KBM-7 (cell line): Measurements from ENCODE around the gene PSAP.
"Not testable (repeated sequence)": the region's sequence is repeated elsewhere in the genome, so short reads cannot be mapped to it uniquely, and the experiment has no call there.

Experiments used
- DNase-seq: peaks from one replicate; pipeline ENCODE4 v3.0.0-alpha.2; 2015
- in situ Hi-C: fragments of 300-500 bp; cut with MboI; formaldehyde crosslinking; loops from 2 replicates; pipeline ENCODE4 v1.14.3; 2020; ENCODE audit warnings: low sequenced_read_pairs, low pct_unique_long_range_greater_than_20kb, mixed read lengths

Gene PSAP

DNA sequence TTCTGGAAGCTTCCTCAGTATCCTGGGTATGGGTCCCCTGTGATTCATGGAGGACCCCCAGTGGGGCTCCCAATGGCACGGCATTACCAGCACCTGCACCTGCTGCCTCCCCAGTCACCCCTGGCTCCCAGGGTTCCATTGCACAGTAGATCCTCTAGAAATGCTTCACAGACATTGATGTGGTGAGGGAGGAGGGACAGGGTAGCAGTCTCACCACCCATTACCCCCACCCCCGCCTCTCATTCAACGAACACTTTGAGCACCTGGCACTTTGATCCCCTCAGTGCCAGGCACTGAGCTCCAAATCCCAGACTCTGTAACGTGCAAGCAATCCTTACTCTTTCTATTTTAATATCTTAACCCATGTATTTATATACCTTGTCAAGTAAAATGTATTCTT, 26.8 kb upstream of the PSAP start:
- no peak for DNase-seq
- in situ Hi-C loops = no loop called here

DNA sequence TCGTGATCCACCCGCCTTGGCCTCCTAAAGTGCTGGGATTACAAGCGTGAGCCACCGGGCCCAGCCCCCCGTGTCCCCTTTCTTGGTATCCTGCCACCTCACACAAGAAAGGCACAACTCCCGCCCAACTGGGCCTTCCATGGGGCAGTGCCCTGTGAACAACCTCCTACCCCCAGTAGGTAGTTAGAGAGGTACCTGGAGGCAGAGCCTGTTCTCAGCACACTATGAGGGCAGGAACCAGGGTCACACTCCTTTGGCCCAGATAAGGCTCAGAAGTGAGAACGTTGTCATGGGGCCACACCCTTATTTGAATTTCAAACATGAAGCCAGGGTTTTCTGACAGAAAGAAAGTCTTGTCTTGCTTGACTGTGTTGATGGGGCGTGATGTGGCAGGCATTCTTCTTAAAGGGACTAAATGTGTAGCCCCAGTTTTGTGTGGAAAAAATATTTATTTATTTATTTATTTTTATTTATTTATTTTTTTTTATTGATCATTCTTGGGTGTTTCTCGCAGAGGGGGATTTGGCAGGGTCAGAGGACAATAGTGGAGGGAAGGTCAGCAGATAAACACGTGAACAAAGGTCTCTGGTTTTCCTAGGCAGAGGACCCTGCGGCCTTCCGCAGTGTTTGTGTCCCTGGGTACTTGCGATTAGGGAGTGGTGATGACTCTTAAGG, 23.8 kb upstream of the PSAP start:
- DNase-seq, in situ Hi-C loops: not testable (repeated sequence)

DNA sequence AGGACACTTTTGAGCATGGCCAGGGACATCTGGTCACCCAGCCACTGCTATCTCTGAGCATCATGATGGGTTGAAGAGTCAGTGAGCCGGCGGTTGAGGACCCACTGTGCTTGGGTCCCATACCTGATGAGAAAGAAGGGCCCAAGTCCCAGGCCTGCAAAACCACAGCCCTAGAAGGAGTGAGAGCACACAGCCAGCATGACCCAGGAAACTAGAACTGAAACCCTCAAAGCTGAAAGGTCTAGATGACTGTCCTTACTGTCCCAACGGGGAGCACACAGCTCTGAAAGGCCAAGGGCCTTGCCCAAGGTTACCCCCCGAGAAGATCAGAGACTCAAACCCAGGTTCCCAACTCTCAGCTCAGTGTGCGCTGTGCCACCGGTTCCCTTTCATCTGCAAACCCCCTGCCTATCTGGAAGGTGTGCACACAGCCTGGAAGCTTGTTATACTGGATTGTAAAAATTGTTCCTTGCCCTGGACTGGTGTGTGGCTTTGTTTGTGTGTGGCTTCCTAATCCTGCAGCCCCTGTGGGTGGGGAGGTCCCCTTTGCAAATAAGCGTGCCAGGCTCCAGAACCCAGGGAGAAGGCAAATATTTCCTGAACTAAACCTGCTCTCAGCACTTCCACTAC, 22.6 kb upstream of the PSAP start:
- no peak for DNase-seq
- in situ Hi-C loops = no loop called here

DNA sequence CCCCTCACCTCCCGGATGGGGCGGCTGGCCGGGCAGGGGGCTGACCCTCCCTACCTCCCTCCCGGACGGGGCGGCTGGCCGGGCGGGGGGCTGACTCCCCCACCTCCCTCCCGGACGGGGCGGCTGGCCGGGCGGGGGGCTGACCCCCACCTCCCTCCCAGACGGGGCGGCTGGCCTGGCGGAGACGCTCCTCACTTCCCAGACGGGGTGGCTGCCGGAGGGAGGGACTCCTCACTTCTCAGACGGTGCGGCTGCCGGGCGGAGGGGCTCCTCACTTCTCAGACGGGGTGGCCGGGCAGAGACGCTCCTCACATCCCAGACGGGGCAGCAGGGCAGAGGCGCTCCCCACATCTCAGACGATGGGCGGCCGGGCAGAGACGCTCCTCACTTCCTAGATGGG, 18.6 kb upstream of the PSAP start:
- in situ Hi-C loops, DNase-seq: not testable (repeated sequence)

DNA sequence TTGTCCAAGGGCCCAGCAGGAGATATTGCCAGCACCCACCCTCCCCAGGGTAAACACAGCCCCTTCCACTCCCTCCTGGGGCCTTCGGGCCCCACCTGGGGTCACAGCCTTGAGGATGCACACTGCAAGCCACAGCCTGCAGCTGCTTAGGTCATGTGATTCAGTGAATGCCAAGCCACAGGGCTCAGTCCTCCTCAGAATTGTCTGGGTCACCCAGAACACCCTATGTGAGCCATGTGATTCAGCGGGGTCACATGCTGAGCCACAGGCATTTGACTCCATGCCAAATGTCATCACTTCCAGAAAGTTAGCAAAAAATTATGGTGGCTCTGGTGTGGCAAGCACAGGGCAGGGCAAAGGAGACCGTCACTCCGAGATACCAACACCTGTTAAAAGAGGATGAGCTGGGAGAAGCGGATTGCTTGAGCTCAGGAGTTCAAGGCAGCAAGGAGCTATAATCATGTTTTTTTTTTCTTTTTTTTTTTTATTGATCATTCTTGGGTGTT, 17.2 kb upstream of the PSAP start:
- no peak for DNase-seq
- in situ Hi-C loops = no loop called here

DNA sequence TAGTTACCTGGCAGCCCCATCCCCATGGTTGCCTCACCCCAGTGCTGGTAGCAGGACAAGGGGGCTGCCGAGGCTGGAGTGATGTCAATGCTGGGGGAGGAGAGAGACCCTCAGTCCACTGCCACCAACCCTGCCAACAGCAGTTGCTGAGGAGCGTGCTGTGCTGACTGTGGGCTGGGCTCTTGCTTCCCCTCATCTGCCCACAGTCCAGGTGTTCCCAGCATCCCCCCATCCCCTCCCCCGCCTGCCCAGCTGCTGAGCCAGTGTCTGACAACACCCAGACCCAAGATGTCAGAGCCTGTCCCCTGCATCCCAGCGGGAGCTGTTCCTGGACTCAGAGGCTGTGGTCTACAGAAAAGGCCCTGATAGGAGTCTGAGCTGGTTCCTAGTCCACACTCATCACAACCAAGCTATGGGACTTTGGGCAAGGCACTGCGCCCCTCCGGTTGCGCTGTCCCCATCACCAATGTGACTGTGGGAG, 14.6 kb upstream of the PSAP start:
- no peak for DNase-seq
- in situ Hi-C loops = no loop called here

DNA sequence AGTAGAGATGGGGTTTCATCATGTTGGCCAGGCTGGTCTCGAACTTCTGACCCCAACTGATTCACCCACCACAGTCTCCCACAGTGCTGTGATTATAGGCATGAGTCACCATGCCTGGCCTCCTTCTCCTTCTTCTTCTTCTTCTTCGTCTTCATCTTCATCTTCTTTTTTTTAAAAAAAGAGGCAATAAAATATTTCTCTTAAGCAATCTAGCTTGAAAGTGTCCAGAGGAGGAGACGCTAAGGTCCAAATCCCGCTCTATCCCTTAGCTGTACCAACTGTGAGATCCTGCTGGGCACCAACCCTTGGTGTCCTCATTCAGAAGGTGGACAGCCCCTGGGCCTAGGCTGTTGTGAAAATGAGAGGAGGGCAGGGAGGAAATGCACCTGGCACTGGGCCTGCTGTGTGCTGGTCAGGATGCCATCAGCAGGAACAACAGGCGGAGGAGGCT, 13.9 kb upstream of the PSAP start:
- DNase-seq = no peak

DNA sequence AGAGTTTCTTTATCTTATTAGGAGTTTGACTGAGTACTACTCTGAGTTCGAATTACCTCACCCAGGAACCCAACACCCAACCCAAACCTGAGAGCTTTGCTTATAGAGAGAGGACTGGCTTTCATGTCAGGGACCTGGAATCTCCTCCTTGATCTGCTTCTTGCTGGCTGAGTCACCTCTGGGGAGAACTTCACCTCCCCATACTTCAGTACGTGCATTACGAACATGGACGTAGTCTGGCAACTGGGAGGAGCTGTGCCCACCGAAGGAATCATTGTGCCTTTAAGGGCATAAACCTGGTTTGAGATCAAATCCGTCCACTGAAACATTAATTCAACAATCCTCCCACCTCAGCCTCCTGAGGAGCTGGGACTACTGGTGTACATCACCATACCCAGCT, 12.2 kb upstream of the PSAP start:
- DNase-seq = no peak
- in situ Hi-C loops = no loop called here

More for the DNA sequence above, 13.9 kb upstream of the PSAP start:
- in situ Hi-C loops = no loop called here

DNA sequence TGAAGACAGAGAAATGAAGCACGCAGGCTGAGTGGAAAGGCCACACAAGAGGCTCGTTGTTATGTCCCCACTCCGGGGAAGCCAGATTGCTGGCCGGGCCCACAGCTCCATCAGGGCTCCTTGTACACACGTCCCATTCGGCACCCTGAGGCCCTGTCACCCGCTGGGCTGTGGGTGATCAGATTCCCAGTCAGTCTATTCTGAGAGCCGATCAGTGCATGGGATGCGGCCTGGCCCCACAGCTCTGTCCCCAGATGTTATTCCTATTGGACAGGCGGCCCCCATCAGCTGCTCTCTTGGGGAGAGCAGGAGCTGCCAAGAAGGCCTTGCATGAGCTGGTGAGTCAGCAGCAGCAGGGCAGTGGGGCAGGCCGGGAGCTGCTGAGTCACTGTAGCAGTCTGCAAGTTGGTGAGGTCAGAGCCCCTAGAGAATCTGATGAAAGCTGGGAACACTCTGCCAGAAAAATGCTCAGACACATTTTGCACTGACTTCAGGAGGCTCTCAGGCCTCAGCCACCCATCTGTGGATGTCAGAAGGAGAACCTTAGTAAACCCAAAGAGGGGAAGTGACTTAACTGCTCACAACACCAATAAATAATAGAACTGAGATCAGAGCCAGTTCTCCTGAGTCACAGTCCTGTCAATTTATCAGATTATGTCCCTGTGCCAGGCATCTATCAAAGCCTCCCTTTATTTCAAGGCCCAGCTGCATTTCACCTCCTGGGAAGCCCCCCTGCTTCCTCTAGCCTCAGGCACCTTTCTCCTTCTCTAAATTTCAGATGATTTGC, 9.4 kb upstream of the PSAP start:
- in situ Hi-C loops = no loop called here
- peak; percentile 87 for DNase-seq

DNA sequence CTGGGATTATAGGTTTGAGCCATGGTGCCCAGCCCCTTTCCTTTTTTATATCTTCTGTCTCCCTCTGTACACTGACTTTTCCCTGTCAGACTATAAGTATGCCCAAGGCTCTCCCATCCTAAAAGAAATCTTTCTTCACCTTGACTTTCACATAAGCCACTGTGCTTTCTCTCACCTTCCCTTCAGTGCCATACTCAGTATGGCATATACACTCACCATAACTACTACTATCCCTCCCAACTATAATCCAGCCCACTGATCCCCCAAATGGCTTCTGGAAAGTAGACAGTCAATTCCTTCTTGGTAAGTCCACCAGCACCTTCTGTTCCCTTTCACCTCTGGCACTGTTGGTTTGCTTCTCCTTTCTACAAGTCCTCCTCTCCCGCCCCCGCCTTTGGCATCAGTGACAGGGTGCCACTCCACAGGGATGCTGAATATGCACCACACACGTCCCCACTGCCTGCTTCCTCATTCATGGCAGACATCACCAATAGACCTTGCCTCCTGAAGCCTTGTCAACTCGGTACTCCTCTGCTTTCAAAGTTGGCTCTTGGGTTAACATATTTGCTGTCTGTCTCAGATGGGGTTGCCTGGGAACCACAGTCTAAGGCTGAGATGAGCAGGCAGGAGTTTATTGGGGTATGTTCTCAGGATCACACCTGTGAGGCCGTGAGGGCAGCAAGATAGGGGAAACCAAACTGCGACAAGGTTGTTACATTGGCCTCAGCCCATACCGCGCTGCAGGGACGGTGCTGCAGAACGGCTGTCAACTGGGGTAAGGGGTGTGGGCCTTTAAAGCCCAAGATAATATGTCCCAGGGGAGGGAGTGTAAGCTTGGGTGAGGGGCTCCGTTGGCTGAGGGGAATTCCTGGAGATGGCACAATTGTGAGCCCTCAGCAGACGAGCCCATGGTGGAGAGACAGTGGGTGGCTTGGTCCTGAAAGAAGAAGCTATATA, 7.2 kb upstream of the PSAP start:
- DNase-seq = peak; percentile 42
- in situ Hi-C loops = no loop called here

DNA sequence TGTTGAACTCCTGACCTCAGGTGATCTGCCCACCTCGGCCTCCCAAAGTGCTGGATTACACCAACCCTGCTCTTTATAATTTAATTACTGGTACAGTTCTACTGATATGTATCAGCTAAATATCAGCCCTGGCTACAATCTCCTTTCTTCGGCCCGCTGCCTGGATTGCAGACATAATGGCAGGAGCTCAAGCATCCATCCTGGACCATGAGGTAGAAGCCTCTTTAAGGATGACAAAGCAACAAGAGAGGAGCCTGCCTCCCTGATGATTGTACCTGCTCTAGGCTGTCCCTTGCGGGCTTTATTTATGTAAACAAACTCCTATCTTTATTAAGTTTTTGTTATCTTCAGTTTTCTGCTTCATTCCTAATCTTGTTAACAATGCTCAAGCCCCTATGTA, 5.6 kb upstream of the PSAP start:
- in situ Hi-C loops = no loop called here
- DNase-seq = no peak

DNA sequence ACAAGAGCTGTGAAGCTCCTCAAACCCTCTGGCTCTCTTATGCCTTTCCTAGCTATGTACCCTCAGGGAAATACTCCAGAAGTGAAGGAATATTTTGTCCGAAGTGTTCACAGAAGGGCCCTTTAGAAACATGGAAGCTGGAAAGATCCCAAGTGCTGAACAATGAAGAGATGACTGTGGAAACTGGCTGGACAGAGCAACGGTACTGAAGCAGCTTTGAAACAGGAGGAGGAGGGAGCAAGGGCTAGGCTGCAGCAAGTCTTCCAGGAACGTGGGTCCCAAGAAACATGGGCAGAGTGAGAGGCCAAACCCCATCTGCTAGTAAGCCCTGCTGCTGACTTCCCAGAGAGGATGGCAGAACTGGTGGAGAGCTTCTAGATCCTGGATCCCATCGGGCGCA, 3.0 kb upstream of the PSAP start:
- in situ Hi-C loops = no loop called here
- DNase-seq = no peak

DNA sequence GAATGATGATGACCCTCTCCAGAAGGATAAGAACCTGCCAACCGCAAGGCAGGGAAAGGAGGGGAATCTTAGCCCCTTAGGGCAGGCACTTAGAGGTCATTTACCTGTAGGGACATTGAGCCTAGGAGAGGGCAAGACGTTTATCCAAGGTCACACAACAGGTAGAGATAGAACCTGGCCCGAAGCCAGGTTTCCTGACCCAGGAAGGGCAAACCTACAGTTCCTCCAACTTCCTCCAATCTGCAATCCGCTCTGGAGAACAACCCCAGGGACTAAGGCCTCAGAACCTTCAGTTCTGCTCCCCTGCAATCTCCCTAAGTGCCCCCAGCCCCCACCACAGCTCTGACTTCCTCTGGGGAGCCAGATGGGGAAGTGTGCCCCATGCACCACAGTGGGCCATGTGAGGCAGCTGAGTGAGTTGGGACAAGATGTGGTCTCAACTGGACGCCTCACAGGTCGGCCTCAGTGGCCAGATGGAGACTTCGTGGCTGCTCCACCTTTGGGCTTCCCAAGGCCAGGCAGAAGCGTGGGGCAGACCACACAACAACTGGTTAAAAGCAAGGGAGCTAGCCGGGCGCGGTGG, 1.4 kb upstream of the PSAP start:
- in situ Hi-C loops = no loop called here
- DNase-seq = peak; percentile 76

DNA sequence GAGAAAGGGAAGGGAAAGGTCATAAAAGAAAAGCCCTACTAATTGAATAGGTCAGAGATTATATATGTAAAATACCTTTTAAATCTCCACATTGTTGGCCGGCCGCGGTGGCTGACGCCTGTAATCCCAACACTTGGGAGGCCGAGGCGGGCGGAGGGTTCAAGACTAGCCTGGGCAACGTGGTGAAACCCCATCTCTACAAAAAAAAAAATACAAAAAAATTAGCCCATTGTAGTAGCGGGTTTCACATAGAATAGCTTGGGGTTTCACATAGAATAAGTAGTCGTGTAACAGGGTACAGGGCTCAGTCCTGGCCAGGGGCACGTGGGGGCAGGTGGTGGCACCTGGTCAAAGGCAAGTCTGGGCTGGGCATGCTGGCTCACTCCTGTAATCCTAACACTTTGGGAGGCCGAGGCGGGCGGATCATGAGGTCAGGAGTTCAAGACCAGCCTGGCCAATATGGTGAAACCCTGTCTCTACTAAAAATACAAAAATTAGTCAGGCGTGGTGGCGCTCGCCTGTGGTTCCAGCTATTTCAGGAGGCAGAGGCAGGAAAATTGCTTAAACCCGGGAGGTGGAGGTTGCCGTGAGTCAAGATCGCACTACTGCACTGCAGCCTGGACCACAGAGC, 529 bp upstream of the PSAP start:
- in situ Hi-C loops = not testable (repeated sequence)
- DNase-seq = peak; percentile 40

DNA sequence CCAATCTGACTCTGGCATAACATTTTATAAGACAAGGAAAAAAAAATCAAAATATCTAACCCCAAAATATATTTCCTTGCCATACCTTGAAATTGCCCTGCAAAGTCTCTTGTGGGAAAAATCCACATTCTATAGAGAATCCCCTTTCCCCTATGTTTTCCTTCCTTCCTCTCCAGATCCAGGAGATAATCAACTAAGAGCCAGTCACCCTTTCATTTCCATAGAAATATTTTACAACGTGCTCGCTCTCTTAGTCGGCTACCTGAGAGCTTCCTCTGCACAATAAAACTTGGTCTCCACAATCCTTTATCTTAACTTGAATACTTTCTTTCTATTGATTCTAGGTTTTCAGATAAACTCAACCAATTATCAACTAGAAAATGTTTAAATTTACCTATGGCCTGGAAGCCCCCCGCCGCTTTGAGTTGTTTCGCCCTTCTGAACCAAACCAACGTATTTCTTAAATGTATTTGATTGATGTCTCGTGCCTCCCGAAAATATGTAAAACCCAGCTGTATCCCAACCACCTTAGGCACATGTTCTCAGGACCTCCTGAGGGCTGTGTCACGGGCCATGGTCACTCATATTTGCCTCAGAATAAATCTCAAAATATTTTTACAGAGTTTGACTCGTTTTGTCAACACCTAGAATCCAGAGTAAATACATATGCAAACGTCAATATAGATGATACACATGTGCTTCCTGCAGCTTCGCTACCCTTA, 869 bp downstream of the PSAP start:
- in situ Hi-C loops = no loop called here
- no peak for DNase-seq

DNA sequence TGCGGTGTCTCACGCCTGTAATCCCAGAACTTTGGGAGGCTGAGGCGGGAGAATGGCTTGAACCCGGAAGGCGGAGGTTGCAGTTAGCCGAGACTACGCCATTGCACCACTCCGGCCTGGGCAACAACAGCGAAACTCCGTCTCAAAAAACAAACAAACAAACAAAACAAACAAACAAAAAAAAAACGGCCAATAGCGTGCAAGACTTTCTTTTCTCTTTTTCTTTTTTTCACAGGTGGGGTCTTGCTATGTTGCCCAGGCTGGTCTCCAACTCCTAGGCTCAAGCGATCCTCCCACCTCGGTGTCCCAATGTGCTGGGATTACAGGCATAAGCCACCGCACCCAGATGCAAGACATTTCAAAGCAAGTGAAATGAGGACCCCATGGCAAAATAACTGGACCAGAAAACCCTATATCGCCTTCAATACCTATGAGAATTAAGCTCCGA, 1.6 kb downstream of the PSAP start:
- DNase-seq = no peak
- in situ Hi-C loops = no loop called here
